ENCODE measurements around the gene SETD2.

GRCh38 chr3:47108546-47108945 lies 55.4 kb downstream of the SETD2 start:
- no peak for TF ChIP-seq CTCF (IDR thresholded peaks at IDR 0.05)
- no peak for TF ChIP-seq EP300 (IDR thresholded peaks at IDR 0.05; ENCODE audit: low read depth)

Data from transverse colon (tissue), 3 donors.